Stimulated activated naive CD4-positive, alpha-beta T cell (primary cell): ENCODE data around the gene BCLAF3.

Source experiments
- DNase-seq, 6 experiments: peaks; one replicate each; lab custom pipeline; 2025; lab: John Stamatoyannopoulos, UW

Gene BCLAF3

GRCh38 chrX:19966056-19966455, 24.8 kb downstream of the BCLAF3 start:
- no peak for DNase-seq

- no peak for DNase-seq
Measured at GRCh38 chrX:19964017-19964710, 26.7 kb downstream of the BCLAF3 start.

GRCh38 chrX:19960913-19961312, 29.9 kb downstream of the BCLAF3 start:
- DNase-seq = no peak

- DNase-seq = no peak
Measured at GRCh38 chrX:19958552-19959486, 32.0 kb downstream of the BCLAF3 start.

- no peak for DNase-seq
Measured at GRCh38 chrX:19956923-19957322, 33.9 kb downstream of the BCLAF3 start.

- DNase-seq = no peak
Measured at GRCh38 chrX:19956306-19956705, 34.6 kb downstream of the BCLAF3 start.

- no peak for DNase-seq
Measured at GRCh38 chrX:19955306-19955705, 35.6 kb downstream of the BCLAF3 start.

GRCh38 chrX:19954335-19955096, 36.3 kb downstream of the BCLAF3 start:
- no peak for DNase-seq

GRCh38 chrX:19953145-19953544, 37.7 kb downstream of the BCLAF3 start:
- no peak for DNase-seq

- no peak for DNase-seq
Measured at GRCh38 chrX:19949340-19949739, 41.5 kb downstream of the BCLAF3 start.

GRCh38 chrX:19947612-19948011, 43.2 kb downstream of the BCLAF3 start:
- no peak for DNase-seq
